HUES6 (cell line): ENCODE measurements around the gene MED12L.

Experiments used
- H3K27ac ChIP-seq: 2 replicates; pipeline ENCODE4 v1.7.0; 2013; ENCODE audit warnings: low read depth, mild to moderate bottlenecking, low read length, inconsistent platforms
- H3K27me3 ChIP-seq: 2 replicates; pipeline ENCODE4 v1.6.1; 2013; ENCODE audit warnings: low read length; ENCODE audit not compliant: control insufficient read depth, insufficient read depth
- H3K36me3 ChIP-seq: 2 replicates; pipeline ENCODE4 v1.6.1; 2013; ENCODE audit warnings: low read length; ENCODE audit not compliant: control insufficient read depth, insufficient read depth
- H3K4me1 ChIP-seq: 2 replicates; pipeline ENCODE4 v1.6.1; 2013; ENCODE audit warnings: low read length; ENCODE audit not compliant: control insufficient read depth, insufficient read depth
- H3K4me3 ChIP-seq: 2 replicates; pipeline ENCODE4 v1.5.1; 2013; ENCODE audit warnings: low read depth, low read length
- H3K9ac ChIP-seq: one replicate; pipeline ENCODE4 v1.6.1; 2013; ENCODE audit warnings: mild to moderate bottlenecking, low read length
- H3K9me3 ChIP-seq: 2 replicates; pipeline ENCODE4 v1.6.1; 2013; ENCODE audit warnings: low read depth, low read length; ENCODE audit not compliant: control insufficient read depth, insufficient read depth

Gene MED12L

GRCh38 chr3:151460774-151461450 lies 375.4 kb downstream of the MED12L start, which contains the start of gene IGSF10:
Gene IGSF10, minus strand, starts transcription at chr3:151461061. Its CDS starts 2,352 bp downstream, at chr3:151458709.
- Histone ChIP-seq H3K9me3 (no peaks in the 10 kb centered on the region), H3K9ac (peak within 1 kb of the TSS; percentile 24), H3K27ac (no peak within 1 kb of the TSS), H3K4me1 (peaks cover 4% of the 10 kb centered on the region; the same call in 1 of the 2 replicates), H3K36me3 (no peaks in the 10 kb centered on the region), H3K27me3 (peaks cover 23% of the 10 kb centered on the region), H3K4me3 (peak within 1 kb of the TSS; percentile 63)

- Histone ChIP-seq H3K27me3 (peaks cover 23% of the 10 kb centered on the region), H3K36me3 (no peaks in the 10 kb centered on the region), H3K9me3 (no peaks in the 10 kb centered on the region), H3K4me1 (peaks cover 4% of the 10 kb centered on the region; the same call in 1 of the 2 replicates), H3K4me3 (no peak overlapping the region), H3K27ac (no peak overlapping the region), H3K9ac (no peak overlapping the region)
Observed at GRCh38 chr3:151462278-151462780, 376.9 kb downstream of the MED12L start.

GRCh38 chr3:151462991-151463390 lies 377.5 kb downstream of the MED12L start:
- Histone ChIP-seq H3K4me1 (peaks cover 4% of the 10 kb centered on the region; the same call in 1 of the 2 replicates), H3K27ac (no peak overlapping the region), H3K9me3 (no peaks in the 10 kb centered on the region), H3K9ac (no peak overlapping the region), H3K4me3 (no peak overlapping the region), H3K36me3 (no peaks in the 10 kb centered on the region), H3K27me3 (peaks cover 23% of the 10 kb centered on the region)

- no peak overlapping the region for H3K4me3 ChIP-seq
- no peaks in the 10 kb centered on the region for H3K9me3 ChIP-seq
- no peak overlapping the region for H3K27ac ChIP-seq
- H3K9ac ChIP-seq: no peak overlapping the region
- H3K4me1 ChIP-seq: no peaks in the 10 kb centered on the region
- no peaks in the 10 kb centered on the region for H3K36me3 ChIP-seq
- H3K27me3 ChIP-seq: peaks cover 2% of the 10 kb centered on the region; the same call in 1 of the 2 replicates
Observed at GRCh38 chr3:151467069-151467468, 381.6 kb downstream of the MED12L start.

- H3K4me3 ChIP-seq: no peak overlapping the region
- H3K27ac ChIP-seq: no peak overlapping the region
- H3K27me3 ChIP-seq: no peaks in the 10 kb centered on the region
- no peaks in the 10 kb centered on the region for H3K36me3 ChIP-seq
- H3K9me3 ChIP-seq: no peaks in the 10 kb centered on the region
- H3K4me1 ChIP-seq: no peaks in the 10 kb centered on the region
- H3K9ac ChIP-seq: no peak overlapping the region
Observed at GRCh38 chr3:151468284-151468917, 382.9 kb downstream of the MED12L start.

- Histone ChIP-seq H3K4me1 (peaks cover 14% of the 10 kb centered on the region), H3K27me3 (no peaks in the 10 kb centered on the region), H3K9ac (no peak overlapping the region), H3K27ac (no peak overlapping the region), H3K36me3 (no peaks in the 10 kb centered on the region), H3K9me3 (no peaks in the 10 kb centered on the region), H3K4me3 (no peak overlapping the region)
Observed at GRCh38 chr3:151476344-151477018, 391.0 kb downstream of the MED12L start.

GRCh38 chr3:151477591-151478334 lies 392.3 kb downstream of the MED12L start:
- no peak overlapping the region for H3K9ac ChIP-seq
- H3K27ac ChIP-seq: no peak overlapping the region

GRCh38 chr3:151478335-151478697 lies 392.9 kb downstream of the MED12L start:
- H3K4me1 ChIP-seq: peaks cover 14% of the 10 kb centered on the region
- no peaks in the 10 kb centered on the region for H3K27me3 ChIP-seq
- H3K9me3 ChIP-seq: no peaks in the 10 kb centered on the region
- H3K4me3 ChIP-seq: no peak overlapping the region
- no peak overlapping the region for H3K27ac ChIP-seq
- no peaks in the 10 kb centered on the region for H3K36me3 ChIP-seq
- H3K9ac ChIP-seq: no peak overlapping the region

More at GRCh38 chr3:151477591-151478334, 392.3 kb downstream of the MED12L start:
- no peak overlapping the region for H3K4me3 ChIP-seq
- H3K36me3 ChIP-seq: no peaks in the 10 kb centered on the region
- peaks cover 14% of the 10 kb centered on the region for H3K4me1 ChIP-seq
- no peaks in the 10 kb centered on the region for H3K27me3 ChIP-seq
- H3K9me3 ChIP-seq: no peaks in the 10 kb centered on the region

GRCh38 chr3:151479452-151479851 lies 394.0 kb downstream of the MED12L start:
- H3K4me3 ChIP-seq: no peak overlapping the region
- H3K4me1 ChIP-seq: peaks cover 17% of the 10 kb centered on the region
- H3K9me3 ChIP-seq: no peaks in the 10 kb centered on the region
- no peak overlapping the region for H3K27ac ChIP-seq
- no peaks in the 10 kb centered on the region for H3K27me3 ChIP-seq
- H3K9ac ChIP-seq: no peak overlapping the region
- no peaks in the 10 kb centered on the region for H3K36me3 ChIP-seq

- Histone ChIP-seq H3K4me1 (peaks cover 17% of the 10 kb centered on the region), H3K9ac (no peak overlapping the region), H3K27ac (no peak overlapping the region), H3K27me3 (no peaks in the 10 kb centered on the region), H3K36me3 (no peaks in the 10 kb centered on the region), H3K4me3 (no peak overlapping the region), H3K9me3 (no peaks in the 10 kb centered on the region)
Observed at GRCh38 chr3:151480492-151480891, 395.0 kb downstream of the MED12L start.
